SK-N-MC (cell line): Measurements from ENCODE around the gene APMAP.

Experiments used
- EZH2 ChIP-seq: fragments of 200-600 bp; sonication (generic); IDR thresholded peaks from one replicate; pipeline ENCODE4 v1.6.1; 2017; ENCODE audit warnings: antibody characterized with exemption
- FOXP2 ChIP-seq: optimal IDR thresholded peaks from 2 replicates; pipeline ENCODE3; 2011; ENCODE audit warnings: mild to moderate bottlenecking, moderate library complexity; ENCODE audit not compliant: insufficient read depth; ENCODE audit errors: extremely low read length, control extremely low read depth
- POLR2AphosphoS5 ChIP-seq: IDR thresholded peaks from 2 replicates; pipeline ENCODE4 v1.6.1; 2012; ENCODE audit warnings: mild to moderate bottlenecking, low read depth, low read length, borderline replicate concordance

DNA sequence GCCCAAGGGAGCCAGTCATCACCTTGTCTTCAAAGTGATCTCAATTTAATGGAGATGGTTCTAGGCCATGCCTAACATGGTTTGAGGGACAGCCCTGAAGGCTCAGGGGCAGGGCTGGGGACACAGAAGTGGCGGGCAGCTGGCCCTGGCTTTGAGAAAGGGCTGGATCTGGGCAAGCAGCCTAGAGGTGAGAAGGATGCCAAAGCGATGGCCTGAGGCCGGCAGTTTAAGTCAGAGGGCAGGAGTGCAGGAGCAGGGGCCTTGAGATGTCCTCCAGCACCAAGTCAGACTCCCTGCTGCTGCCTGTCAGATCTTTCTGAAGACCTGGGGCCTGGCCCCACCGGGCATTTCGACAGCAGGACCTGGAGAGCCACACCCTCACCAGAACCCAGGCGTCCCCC, 28.4 kb upstream of the APMAP start:
- TF ChIP-seq EZH2 = no peak
- TF ChIP-seq POLR2AphosphoS5 = no peak
- TF ChIP-seq FOXP2 = no peak
